AG20443 (cell line): Measurements from ENCODE around the gene SIGLEC7.
"Not testable (repeated sequence)": the region's sequence is repeated elsewhere in the genome, so short reads cannot be mapped to it uniquely, and the experiment has no call there.

Experiments used
- DNase-seq: peaks from one replicate; pipeline ENCODE4 v3.0.0; 2012; ENCODE audit warnings: low spot score, mixed read lengths

SIGLEC7 gene

GRCh38 chr19:51169283-51169918 is 27.3 kb downstream of the SIGLEC7 start:
- not testable (repeated sequence) for DNase-seq

- no peak for DNase-seq
Observed at GRCh38 chr19:51172223-51172622, 30.1 kb downstream of the SIGLEC7 start.

- no peak for DNase-seq
Observed at GRCh38 chr19:51173681-51174080, 31.6 kb downstream of the SIGLEC7 start.

GRCh38 chr19:51179256-51179655 is 37.2 kb downstream of the SIGLEC7 start:
- no peak for DNase-seq

- DNase-seq, result no peak
Observed at GRCh38 chr19:51181377-51181912, 39.3 kb downstream of the SIGLEC7 start.

GRCh38 chr19:51181913-51182419 is 39.9 kb downstream of the SIGLEC7 start:
- no peak for DNase-seq

- DNase-seq, result no peak
Observed at GRCh38 chr19:51183629-51184028, 41.5 kb downstream of the SIGLEC7 start.

GRCh38 chr19:51185069-51185867 is 43.2 kb downstream of the SIGLEC7 start:
- DNase-seq, result no peak

GRCh38 chr19:51185868-51186215 is 43.7 kb downstream of the SIGLEC7 start:
- no peak for DNase-seq

- DNase-seq, result no peak
Observed at GRCh38 chr19:51186323-51186722, 44.2 kb downstream of the SIGLEC7 start.

GRCh38 chr19:51187395-51188226 is 45.5 kb downstream of the SIGLEC7 start:
- no peak for DNase-seq

GRCh38 chr19:51188227-51188559 is 46.1 kb downstream of the SIGLEC7 start:
- DNase-seq, result no peak

GRCh38 chr19:51192689-51193088 is 50.6 kb downstream of the SIGLEC7 start:
- no peak for DNase-seq

- no peak for DNase-seq
Observed at GRCh38 chr19:51194527-51195315, 52.6 kb downstream of the SIGLEC7 start.

- no peak for DNase-seq
Observed at GRCh38 chr19:51195316-51195586, 53.1 kb downstream of the SIGLEC7 start.

- no peak for DNase-seq
Observed at GRCh38 chr19:51195616-51196015, 53.5 kb downstream of the SIGLEC7 start.

GRCh38 chr19:51196181-51196580 is 54.1 kb downstream of the SIGLEC7 start:
- no peak for DNase-seq

- no peak for DNase-seq
Observed at GRCh38 chr19:51198641-51199040, 56.5 kb downstream of the SIGLEC7 start.

GRCh38 chr19:51200071-51200666 is 58.1 kb downstream of the SIGLEC7 start:
- no peak for DNase-seq

GRCh38 chr19:51201712-51202111 is 59.6 kb downstream of the SIGLEC7 start:
- no peak for DNase-seq
